HTERT RPE-1 (cell line): ENCODE measurements around the gene TRIM38.
"Not testable (repeated sequence)": the region's sequence is repeated elsewhere in the genome, so short reads cannot be mapped to it uniquely, and the experiment has no call there.

ENCODE experiments used
- in situ Hi-C: fragments of 300-500 bp; cut with MboI; formaldehyde crosslinking; loops from 4 replicates; pipeline ENCODE4 v1.14.3; 2020; ENCODE audit warnings: low sequenced_read_pairs

Gene TRIM38

DNA sequence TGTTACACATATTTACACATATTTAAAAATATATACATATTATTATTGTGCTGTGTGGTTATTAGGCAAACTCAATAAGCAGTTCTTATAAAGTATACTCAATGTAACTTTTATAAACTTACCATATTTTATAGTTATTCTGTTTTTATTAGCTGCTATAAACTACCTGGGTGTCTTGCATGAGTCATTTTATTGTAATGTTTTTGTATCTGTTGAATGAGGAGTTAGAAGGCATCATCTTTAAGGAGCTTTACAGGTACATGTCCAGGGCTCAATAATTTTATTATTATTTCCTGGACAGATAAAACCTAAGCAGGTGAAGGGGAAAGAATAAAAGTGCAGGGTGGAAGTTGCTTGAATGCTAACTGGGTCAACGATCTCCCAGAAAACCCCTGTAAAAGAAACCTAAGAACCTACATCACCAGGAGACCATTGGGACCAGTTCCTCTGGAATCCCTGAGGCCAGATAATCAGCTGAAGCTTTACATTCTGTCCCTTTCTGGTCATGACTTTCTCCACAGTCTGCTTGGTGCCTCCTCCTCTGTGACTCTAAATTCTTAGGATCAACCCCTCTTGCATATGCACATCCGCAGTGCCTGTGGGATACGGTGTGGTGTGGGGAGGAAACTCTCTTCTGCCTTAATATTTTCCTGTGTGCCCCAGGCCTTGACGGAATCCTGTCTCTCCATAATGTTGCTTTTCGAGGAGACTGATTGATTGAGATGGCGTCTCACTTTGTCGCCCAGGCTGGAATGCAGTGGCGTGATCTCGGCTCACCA, 38.0 kb downstream of the TRIM38 start:
- in situ Hi-C loops, result no loop called here

DNA sequence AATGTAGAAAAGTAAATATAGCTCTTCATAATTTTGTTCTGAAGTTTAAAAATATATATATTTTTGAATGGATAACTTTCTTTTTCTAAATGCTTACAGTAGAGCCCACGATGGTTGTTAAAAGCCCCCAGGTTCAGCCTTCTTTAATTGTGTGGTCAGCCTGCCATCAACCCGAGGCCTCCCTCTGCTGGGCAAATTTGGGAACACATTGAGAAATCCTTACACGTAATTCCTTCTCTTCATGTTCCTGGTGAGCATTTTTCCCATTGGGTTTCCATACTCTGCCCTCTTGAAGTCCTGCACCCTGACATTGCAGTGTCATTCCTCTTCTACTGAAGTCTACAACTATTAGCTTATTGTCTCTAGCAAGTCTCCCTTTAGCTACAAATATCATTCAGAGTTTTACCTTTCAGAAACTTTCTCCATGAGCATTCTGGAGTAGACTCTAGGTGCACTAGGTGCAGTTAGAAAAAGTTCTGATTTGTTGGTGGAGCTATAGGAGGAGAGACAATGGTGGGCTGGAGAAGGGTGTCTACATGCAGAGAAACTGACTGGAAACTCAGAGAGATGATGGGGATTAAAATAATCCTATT, 40.6 kb downstream of the TRIM38 start:
- in situ Hi-C loops, result no loop called here

DNA sequence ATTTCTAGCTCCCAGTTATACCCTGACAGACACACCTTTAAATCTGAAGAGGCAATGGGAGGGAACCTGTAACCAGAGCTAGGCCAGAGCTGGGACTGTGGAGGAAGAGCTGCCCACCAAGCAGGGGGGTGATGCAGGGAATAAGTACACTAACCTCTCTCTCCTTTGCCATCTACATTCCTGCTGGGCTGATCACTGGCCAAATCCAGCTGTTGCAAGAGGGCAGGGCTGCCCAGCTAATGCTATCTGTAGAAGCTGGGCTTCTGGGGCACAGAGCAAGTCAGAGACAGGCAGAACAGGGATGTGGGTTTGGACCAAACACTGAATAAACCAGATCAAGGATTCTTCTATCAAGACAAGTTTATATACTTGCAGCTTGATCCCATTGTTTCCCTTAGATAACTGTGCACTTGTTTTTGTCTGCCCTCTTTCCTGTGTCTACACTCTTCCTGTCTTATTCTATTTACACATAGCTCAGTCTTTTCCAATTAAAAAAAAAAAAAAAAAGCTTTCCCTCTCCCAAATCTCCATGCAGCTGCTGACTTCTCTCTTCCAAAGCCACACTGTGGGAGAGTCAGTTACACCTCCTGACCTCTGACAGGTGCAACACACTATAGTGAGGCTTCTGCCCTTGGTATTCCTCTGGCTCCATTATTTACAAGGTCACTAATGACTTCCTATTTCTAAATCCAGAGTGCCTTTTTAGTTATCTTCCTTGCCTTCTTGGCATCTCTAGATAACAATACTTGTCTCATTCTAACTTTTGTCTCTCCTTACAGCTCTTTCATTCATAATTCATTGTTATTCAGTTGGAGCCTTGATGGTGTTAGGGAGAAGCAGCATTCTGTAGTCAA, 43.7 kb downstream of the TRIM38 start:
- in situ Hi-C loops, result no loop called here

DNA sequence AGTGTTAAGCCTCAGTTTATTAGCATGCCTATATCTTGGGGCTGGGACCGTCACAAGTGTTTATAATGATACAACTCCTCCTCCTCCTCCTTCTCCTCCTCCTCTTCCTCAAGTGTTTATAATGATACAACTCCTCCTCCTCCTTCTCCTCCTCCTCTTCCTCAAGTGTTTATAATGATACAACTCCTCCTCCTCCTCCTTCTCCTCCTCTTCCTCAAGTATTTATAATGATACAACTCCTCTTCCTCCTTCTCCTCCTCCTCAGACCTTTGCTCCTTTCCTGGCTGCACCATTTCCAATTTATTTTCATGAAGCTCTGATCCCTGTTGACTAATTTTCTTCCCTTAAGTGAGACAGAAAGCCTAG, 44.3 kb downstream of the TRIM38 start:
- in situ Hi-C loops, result not testable (repeated sequence)

DNA sequence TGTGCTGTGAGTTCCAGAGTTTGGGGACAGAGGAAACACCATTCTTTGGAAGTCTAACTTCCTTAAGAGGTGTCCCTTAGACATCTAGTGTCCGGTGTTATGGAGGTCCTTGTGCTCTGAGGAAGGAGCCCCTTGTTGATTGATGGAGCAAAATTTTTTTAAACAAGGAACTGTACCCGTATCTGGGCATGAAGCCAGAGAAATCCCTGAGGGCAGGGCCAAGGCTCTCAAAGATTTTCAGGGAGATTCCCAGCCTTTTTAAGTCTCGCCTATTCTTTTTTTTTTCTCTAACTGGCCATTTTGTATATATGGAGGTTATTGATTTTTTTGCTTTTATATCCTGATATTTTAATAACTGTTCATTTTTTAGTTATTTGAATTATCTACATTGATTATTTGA, 45.9 kb downstream of the TRIM38 start:
- in situ Hi-C loops, result no loop called here

DNA sequence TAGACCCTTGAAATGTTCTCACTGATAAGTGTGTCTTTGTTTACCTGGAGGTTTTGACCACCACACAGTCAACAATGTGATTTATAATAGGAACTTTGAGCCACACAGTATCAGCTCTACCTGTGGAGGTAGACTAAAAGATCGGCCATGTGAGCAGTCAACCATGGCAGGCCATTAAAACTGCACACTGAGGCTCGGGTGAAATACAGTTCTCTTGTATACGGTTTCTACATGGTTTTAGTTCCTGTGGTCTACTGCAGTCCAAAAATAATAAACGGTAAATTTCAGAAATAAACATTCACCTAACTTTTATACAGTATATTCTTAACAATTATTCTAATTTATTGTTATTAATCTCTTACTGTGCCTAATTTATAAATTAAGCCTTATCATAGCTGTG, 47.2 kb downstream of the TRIM38 start:
- in situ Hi-C loops, result no loop called here

DNA sequence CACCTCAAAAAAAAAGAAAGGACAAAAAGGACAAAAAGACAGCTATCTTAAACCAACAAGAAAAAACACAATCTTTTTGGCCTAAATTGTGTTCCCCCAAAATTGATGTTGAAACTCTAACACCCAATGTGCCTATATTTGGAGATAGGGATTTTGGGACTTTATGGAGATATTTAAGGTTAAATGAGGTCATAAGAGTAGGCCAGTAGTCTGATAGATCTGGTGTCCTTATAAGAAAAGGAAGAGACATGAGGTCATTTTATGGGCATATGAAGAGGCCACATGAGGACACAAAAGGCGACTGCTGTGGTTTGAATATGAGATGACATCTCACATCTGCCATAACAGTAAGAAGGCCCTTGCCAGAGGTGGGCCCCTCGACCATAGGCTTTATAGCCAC, 49.5 kb downstream of the TRIM38 start:
- in situ Hi-C loops, result no loop called here

DNA sequence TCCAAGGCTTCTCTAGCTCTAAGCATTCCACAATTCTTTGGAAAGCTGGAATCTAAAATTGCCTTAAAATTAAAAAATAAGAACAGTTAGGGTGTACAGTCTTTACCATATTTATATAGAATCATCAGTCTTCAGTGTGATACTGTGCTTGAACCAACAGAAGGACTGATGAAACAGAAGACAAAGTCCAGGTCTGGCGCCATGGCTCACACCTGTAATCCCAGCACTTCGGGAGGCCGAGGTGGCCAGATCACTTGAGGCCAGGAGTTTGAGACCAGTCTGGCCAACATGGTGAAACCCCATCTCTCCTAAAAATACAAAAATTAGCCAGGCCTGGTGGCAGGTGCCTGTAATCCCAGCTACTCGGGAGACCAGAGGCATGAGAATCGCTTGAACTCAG, 51.8 kb downstream of the TRIM38 start:
- in situ Hi-C loops, result not testable (repeated sequence)

DNA sequence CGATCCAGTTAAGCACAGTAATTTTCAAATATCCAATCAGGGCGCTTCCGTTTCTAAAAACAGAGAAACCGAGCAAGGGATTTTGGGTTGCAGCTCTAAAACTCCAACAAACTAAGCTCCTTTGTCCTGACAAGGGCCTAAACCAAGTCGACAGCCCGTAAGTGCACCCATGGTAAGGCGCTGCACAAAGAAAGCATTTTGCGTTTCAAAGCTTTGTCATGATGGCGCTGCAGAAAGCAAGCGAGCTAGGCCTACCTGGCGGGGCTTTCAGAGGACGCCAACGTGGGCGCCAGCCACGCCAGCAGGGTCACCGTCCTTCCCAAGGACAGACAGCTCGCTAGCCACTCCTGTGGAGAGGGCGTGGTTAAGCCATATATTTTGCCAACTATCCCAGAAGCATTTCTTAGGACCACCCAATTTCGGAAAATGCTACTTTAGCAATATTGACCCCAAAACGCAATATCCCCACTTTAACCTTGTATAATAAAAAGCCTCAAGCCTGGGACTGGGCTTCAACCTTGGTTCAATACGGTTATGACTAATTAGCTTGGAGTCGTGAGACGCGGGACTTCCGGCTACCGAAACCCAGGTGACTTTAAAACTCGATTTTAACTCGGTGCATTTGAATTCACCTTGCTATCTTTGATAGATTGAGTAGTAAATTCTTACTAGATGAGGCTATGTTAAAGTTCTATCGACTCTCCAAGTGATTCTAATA, 53.8 kb downstream of the TRIM38 start:
- in situ Hi-C loops, result no loop called here

DNA sequence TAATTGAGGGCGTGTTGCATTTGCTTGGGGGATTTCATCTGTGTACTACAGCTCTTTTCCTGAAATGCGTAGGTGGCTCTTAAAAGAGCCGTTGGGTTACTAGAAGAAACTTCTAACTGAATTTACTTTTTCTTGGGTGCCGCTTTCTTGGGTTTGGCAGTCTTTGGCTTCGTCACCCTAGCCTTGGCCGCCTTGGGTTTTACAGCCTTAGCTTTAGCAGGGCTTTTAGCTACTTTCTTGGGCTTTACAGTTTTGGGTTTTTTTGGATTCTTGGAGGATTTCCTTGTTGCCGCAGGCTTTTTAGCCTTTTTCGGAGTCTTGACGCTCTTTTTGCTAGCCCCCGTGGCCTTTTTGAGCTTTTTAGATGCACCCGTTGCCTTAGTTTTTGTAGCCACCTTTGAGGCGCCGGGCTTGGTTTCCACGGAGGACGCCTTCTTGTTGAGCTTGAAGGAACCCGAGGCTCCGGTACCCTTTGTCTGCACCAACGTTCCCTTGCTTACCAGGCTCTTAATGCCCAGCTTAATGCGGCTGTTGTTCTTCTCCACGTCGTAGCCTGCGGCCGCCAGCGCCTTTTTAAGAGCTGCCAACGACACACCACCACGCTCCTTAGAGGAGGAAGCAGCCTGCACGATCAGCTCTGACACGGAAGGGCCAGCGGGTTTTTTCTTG, 54.5 kb downstream of the TRIM38 start:
- in situ Hi-C loops, result no loop called here

DNA sequence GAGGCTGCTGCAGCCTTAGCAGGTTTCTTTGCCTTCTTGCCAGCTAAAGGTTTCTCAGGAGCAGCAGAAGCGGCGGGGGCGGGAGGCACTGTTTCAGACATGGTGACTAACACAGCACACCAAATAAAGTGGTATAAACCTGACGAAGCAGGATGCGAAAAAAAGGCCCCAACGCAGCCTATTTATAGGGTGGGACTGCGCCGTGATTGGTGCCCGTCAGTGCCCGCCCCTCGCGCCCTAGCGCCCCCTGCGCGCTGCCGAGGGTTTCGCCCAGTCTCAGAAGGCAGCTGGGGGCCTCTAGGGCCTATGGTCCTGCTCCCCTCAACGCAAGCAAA, 55.0 kb downstream of the TRIM38 start:
- in situ Hi-C loops, result no loop called here

DNA sequence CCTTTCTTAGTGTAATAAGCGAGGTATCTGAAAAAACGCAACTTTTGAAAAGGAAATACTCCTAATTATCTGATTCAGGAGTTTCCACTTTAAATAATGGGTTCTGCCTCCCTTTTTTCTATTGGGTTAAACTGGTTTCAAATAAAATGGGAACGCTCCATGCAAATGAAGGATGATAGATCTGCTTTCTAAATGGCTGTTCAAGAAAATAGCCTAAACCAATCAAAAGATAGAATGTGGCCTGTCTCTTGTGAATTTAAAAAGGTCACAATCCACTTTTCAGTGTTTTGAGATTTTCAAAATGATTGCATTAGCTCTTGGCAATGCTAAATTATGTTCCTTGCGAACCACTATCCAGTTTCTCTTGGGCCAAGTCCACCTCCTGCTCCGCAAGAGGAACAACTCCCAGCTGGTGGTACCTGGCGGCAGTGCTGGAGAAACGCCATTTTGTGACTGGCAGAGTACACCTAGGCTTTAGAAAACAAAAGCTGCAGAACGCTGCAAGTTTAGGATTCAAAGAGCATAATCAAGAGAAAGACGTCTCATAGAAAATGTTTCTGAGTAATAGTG, 56.7 kb downstream of the TRIM38 start:
- in situ Hi-C loops, result no loop called here

DNA sequence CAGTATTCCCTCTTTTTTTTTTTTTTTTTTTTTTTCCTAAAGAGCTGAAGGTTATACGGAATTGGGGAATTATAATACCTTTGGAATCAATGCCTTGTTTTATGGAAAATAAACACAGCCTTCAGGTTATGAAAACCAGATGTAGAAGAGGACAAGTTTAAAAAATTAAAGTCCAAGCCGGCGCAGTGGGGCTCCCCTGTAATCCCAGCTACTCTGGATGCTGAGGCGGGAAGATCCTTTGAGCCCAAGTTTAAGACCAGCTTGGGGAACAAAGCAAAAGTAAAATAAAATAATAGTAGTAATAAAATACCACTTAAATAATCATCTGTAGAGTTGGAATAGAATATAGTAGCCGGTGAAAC, 57.3 kb downstream of the TRIM38 start:
- in situ Hi-C loops, result no loop called here

DNA sequence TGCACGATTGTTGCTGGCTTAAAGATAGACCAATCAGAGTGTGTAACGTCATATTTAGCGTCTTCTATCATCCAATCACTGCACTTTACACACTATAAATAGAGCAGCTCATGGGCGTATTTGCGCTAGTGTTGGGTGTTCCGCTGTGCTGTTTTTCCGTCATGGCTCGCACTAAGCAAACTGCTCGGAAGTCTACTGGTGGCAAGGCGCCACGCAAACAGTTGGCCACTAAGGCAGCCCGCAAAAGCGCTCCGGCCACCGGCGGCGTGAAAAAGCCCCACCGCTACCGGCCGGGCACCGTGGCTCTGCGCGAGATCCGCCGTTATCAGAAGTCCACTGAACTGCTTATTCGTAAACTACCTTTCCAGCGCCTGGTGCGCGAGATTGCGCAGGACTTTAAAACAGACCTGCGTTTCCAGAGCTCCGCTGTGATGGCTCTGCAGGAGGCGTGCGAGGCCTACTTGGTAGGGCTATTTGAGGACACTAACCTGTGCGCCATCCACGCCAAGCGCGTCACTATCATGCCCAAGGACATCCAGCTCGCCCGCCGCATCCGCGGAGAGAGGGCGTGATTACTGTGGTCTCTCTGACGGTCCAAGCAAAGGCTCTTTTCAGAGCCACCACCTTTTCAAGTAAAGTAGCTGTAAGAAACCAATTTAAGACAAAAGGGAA, 57.9 kb downstream of the TRIM38 start:
- in situ Hi-C loops, result no loop called here

DNA sequence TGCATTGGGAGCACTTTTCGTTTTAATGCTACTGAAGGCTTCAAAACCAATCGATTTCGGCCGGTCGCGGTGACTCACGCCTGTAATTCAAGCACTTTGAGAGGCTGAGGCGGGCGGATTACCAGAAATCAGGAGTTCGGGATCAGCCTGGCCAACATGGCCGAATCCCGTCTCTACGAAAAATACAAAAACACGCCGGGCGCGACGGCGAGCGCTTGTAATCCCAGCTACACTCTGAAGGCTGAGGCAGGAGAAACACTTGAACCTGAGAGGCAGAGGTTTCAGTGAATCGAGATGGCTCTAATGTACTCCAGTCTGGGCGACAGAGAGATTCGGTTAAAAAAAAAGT, 58.4 kb downstream of the TRIM38 start:
- in situ Hi-C loops, result no loop called here

DNA sequence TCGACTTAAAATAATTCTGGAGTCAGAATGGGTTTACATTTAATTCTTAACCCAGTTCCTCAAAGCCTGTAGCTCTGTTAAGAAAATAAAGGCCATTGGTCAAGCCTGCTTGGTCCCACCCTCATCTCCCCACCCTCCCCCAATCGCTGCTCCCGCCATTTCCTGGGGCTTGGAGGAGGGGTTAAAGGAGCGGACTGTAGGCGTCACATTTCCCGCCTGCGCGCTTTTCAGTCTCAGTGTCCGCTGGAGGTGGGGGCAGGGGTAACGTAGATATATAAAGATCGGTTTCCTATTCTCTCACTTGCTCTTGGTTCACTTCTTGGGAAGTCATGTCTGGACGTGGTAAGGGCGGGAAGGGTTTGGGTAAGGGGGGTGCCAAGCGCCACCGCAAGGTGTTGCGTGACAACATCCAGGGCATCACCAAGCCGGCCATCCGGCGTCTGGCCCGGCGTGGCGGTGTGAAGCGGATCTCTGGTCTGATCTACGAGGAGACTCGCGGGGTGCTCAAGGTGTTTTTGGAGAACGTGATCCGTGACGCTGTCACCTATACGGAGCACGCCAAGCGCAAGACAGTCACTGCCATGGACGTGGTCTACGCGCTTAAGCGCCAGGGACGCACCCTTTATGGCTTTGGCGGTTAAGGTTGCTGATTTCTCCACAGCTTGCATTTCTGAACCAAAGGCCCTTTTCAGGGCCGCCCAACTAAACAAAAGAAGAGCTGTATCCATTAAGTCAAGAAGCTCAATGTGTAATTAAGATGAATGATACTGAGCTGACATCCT, 58.9 kb downstream of the TRIM38 start:
- in situ Hi-C loops, result no loop called here

DNA sequence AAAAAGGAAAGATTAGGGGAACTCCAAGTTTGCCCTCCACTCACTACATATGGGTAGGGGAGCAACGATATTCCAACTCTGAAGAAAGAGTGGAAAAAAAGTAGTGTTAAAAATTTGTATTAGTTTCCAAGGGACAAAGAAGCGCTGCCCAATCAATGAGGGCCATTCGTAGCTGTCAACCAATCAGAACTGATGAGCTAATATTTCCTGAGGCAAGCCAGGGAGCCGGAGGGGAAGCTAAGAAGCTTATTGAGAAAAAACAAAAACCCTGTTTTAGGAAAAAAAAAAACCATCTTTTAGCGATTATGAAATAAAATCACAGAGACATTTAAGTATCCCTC, 59.5 kb downstream of the TRIM38 start:
- in situ Hi-C loops, result no loop called here

DNA sequence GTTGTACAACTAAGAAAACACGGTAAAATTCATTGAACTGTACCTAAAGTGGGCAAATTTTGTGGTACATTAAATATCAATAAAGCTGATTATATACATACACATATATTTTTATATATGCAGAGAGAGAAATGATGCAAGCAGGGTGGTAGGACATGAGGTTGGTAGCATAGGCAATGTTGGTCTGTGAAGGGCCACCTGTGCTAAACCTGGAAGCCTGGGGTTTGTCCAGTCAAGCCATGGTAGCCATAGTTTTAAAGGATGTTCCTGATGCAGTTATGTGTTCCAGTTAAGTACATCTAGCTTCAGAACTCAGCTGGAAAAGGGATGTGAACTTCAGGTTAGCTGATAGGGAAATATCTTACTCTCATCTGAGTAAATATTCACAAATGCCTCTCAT, 60.1 kb downstream of the TRIM38 start:
- in situ Hi-C loops, result no loop called here

DNA sequence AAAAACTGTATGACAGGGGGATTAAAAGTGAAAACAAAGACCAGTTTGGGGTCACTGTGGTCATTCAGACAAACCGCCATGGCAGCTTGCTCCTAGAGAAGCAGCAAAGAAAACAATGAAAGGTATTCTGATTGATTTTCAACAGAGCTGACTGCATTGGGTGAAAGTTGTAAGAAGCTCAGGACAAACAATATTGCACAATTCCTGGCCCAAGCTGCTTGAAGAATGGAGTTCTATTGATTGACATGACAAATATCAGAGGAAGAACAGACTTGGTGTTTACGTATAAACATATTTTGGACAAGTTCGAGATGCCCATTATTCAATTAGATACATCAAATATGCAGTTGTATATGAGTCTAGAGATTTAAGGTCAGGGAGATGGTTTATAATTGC, 62.0 kb downstream of the TRIM38 start:
- in situ Hi-C loops, result no loop called here
